ENCODE results near the gene SEC31A. TPM values are rescaled to one million over a fixed set of nuclear protein-coding genes. Genes with fewer than 3 reads are reported as not detected.

Gene SEC31A
- total RNA-seq, 1 donor from 2014 or later: 210 TPM

DNA sequence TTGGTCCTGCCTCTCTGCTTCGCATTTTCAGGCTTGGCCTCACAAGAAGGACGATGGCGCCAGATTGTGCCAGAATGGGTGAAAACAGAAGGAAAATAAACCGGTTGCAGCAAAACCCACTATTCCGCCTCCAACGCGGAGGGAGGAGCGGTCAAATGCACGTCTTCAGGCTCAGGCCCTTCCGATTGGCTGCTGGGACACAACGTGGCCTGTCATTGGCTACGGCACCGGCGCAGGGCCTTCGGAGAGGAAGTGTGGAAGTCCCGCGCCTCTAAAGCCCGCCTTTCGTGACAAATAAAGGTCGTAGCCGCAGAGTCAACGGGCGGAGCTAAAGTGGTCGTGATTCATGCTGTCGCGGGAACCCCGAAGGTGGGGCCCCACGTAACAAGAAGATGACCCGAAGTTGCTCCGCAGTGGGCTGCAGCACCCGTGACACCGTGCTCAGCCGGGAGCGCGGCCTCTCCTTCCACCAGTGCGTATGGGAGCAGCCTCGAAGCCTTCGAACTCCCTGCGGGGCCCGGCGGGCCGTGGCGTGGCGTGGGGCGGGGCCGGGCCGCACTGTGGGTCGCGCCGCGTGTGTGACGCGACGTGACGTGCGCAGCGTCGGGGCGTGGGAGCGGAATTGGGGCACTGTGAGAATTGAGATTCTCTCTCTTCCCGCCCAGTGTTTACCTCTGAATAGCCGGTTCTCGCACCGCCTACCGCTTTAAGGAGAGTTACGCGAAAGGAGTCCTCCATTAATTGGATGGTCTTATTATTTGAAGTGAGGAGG lies 9.6 kb upstream of the SEC31A start, which contains the start of gene THAP9:
Gene THAP9, plus strand, starts transcription at position 325 of the 772 bp plus-strand sequence. Its CDS starts 68 bp downstream, at position 393.
- Histone ChIP-seq H3K79me2 (ENCODE audit: low read depth) (peaks cover 87% of the 10 kb centered on the region), H3K4me2 (peak within 1 kb of the TSS; percentile 94), H3K27me3 (no peaks in the 10 kb centered on the region), H3K36me3 (peaks cover 9% of the 10 kb centered on the region), H3K27ac (peak within 1 kb of the TSS; percentile 98), H3K9me3 (ENCODE audit: low read depth) (no peaks in the 10 kb centered on the region), H3K9ac (peak within 1 kb of the TSS; percentile 89), H4K20me1 (ENCODE audit: low read depth) (peaks cover 43% of the 10 kb centered on the region), H2AFZ (replicated peaks) (peak within 1 kb of the TSS; percentile 98), H3K4me1 (peaks cover 19% of the 10 kb centered on the region), H3F3A (ENCODE audit: low read depth) (peaks cover 29% of the 10 kb centered on the region), H3K4me3 (peak within 1 kb of the TSS; percentile 98)
- TF ChIP-seq, protein P1, sequence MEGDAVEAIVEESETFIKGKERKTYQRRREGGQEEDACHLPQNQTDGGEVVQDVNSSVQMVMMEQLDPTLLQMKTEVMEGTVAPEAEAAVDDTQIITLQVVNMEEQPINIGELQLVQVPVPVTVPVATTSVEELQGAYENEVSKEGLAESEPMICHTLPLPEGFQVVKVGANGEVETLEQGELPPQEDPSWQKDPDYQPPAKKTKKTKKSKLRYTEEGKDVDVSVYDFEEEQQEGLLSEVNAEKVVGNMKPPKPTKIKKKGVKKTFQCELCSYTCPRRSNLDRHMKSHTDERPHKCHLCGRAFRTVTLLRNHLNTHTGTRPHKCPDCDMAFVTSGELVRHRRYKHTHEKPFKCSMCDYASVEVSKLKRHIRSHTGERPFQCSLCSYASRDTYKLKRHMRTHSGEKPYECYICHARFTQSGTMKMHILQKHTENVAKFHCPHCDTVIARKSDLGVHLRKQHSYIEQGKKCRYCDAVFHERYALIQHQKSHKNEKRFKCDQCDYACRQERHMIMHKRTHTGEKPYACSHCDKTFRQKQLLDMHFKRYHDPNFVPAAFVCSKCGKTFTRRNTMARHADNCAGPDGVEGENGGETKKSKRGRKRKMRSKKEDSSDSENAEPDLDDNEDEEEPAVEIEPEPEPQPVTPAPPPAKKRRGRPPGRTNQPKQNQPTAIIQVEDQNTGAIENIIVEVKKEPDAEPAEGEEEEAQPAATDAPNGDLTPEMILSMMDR (IDR thresholded peaks at IDR 0.05): no peak
- TF ChIP-seq EZH2 (IDR thresholded peaks at IDR 0.05) (no peak), EZH2phosphoT487 (IDR thresholded peaks at IDR 0.05) (no peak)
- Mint-ChIP-seq H3K4me1 (peaks cover 23% of the 10 kb centered on the region), H3K27ac (no peak within 1 kb of the TSS), H3K27me3 (ENCODE audit: insufficient read depth, low read depth) (no peaks in the 10 kb centered on the region), H3K4me3 (no peak within 1 kb of the TSS), H3K9me3 (no peaks in the 10 kb centered on the region), H3K36me3 (peaks cover 11% of the 10 kb centered on the region)
- peak; percentile 98 for DNase-seq (ENCODE audit: low spot score)

DNA sequence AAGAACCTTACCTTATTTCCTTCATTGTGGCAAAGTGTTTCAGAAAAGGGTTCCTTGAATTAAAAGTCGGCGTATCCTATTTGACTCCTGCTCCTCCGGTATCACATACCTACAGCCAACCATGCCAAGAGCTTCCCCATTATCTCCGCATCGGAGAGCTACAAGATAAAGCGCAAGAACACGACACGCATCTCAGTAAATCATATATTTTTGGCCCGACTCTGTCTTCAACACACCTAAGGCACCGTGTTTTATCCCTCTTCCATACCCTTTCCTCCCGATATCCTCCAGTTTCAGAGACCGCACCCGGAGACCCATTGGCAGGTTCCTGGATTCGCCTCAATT lies 9.1 kb upstream of the SEC31A start:
- peaks cover 23% of the 10 kb centered on the region for H3K4me1 Mint-ChIP-seq
- peaks cover 10% of the 10 kb centered on the region for H3K36me3 Mint-ChIP-seq
- no peaks in the 10 kb centered on the region for H3K27me3 Mint-ChIP-seq (ENCODE audit: insufficient read depth, low read depth)
- H3K27me3 ChIP-seq: no peaks in the 10 kb centered on the region
- peak overlapping the region; percentile 98 for H3K4me3 ChIP-seq
- H2AFZ ChIP-seq (replicated peaks): peak overlapping the region; percentile 98
- peak overlapping the region; percentile 98 for H3K27ac ChIP-seq
- no peak overlapping the region for H3K4me3 Mint-ChIP-seq
- no peaks in the 10 kb centered on the region for H3K9me3 Mint-ChIP-seq
- H3K79me2 ChIP-seq (ENCODE audit: low read depth): peaks cover 93% of the 10 kb centered on the region
- DNase-seq (ENCODE audit: low spot score): peak; percentile 58
- H3K9me3 ChIP-seq (ENCODE audit: low read depth): no peaks in the 10 kb centered on the region
- H3K36me3 ChIP-seq: peaks cover 12% of the 10 kb centered on the region
- peak overlapping the region; percentile 94 for H3K4me2 ChIP-seq
- H3K27ac Mint-ChIP-seq: no peak overlapping the region
- peak overlapping the region; percentile 89 for H3K9ac ChIP-seq
- H3F3A ChIP-seq (ENCODE audit: low read depth): peaks cover 31% of the 10 kb centered on the region
- TF ChIP-seq, protein P1 (IDR thresholded peaks at IDR 0.05): no peak
- TF ChIP-seq EZH2 (IDR thresholded peaks at IDR 0.05) (no peak), EZH2phosphoT487 (IDR thresholded peaks at IDR 0.05) (no peak)
- H4K20me1 ChIP-seq (ENCODE audit: low read depth): peaks cover 49% of the 10 kb centered on the region
- H3K4me1 ChIP-seq: peaks cover 19% of the 10 kb centered on the region

DNA sequence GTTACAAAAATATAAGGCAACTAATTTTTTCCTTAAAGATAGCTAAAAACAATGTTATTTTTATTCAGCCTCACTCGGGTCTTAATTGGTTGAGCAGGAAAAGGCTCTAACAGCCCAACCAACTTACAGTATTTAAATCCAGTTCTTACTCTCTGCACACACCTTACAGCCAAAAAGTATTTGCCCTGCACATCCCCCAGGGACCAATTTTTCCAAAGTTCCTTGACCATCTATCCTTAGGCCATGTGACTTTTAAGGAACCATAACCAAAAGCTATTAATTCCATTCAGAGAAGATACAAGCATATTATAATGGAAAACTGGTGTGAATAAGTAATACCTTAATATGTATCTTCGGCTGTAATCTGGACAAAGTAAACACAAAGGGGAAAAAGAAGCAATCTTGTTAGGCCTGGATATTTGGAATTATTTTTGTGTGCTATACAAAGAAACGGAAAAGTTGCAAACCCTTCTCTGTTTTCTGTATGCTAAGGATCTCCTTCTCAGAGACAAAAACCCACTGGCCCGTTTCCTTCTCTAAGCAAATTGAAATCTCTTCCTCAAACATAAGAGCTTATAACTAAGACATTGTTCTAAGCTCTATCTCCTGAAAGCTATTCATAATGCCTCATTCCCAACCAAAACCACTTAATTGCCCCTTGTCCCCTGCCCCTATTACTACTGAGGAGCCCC lies 8.6 kb upstream of the SEC31A start:
- TF ChIP-seq, protein P1 (IDR thresholded peaks at IDR 0.05): no peak
- TF ChIP-seq EZH2phosphoT487 (IDR thresholded peaks at IDR 0.05): no peak
- no peak for TF ChIP-seq EZH2 (IDR thresholded peaks at IDR 0.05)
- H3K4me3 Mint-ChIP-seq: no peak overlapping the region
- Histone ChIP-seq H3F3A (ENCODE audit: low read depth) (peaks cover 33% of the 10 kb centered on the region), H4K20me1 (ENCODE audit: low read depth) (peaks cover 54% of the 10 kb centered on the region), H3K9ac (peak overlapping the region; percentile 89), H3K4me1 (peaks cover 19% of the 10 kb centered on the region), H3K36me3 (peaks cover 13% of the 10 kb centered on the region), H3K9me3 (ENCODE audit: low read depth) (no peaks in the 10 kb centered on the region), H3K79me2 (ENCODE audit: low read depth) (peaks cover 95% of the 10 kb centered on the region), H3K27ac (peak overlapping the region; percentile 98), H2AFZ (replicated peaks) (peak overlapping the region; percentile 98), H3K27me3 (no peaks in the 10 kb centered on the region), H3K4me3 (peak overlapping the region; percentile 98), H3K4me2 (peak overlapping the region; percentile 94)
- peak; percentile 15 for DNase-seq (ENCODE audit: low spot score)
- H3K4me1 Mint-ChIP-seq: peaks cover 23% of the 10 kb centered on the region
- H3K36me3 Mint-ChIP-seq: peaks cover 12% of the 10 kb centered on the region
- H3K9me3 Mint-ChIP-seq: no peaks in the 10 kb centered on the region
- no peak overlapping the region for H3K27ac Mint-ChIP-seq
- H3K27me3 Mint-ChIP-seq (ENCODE audit: insufficient read depth, low read depth): no peaks in the 10 kb centered on the region

Data from neural progenitor cell (in vitro differentiated cells).